AG09309 (cell line): ENCODE data around the gene SGO2.

Experiments used
- DNase-seq: peaks from one replicate; pipeline ENCODE4 v3.0.0-alpha.2; 2010; ENCODE audit warnings: low read depth
- H3K4me3 ChIP-seq: 2 replicates; pipeline ENCODE4 v1.5.1; 2011; ENCODE audit warnings: mild to moderate bottlenecking, low read depth, low read length, moderate library complexity; ENCODE audit not compliant: control insufficient read depth
- CTCF ChIP-seq: IDR thresholded peaks from 2 replicates; pipeline ENCODE4 v1.5.1; 2011; ENCODE audit warnings: mild to moderate bottlenecking, low read depth, low read length, inconsistent platforms; ENCODE audit not compliant: insufficient read depth, control insufficient read depth; ENCODE audit errors: missing control alignments

The SGO2 gene

GRCh38 chr2:200525882-200526651 lies at the start of gene SGO2:
Gene SGO2 (plus strand): TSS chr2:200526207. CDS start chr2:200532976, 6,769 bp downstream.
- TF ChIP-seq CTCF, result peak; percentile 20
- peak within 1 kb of the TSS; percentile 57 for H3K4me3 ChIP-seq
- DNase-seq, result peak; percentile 61

- no peak for DNase-seq
- TF ChIP-seq CTCF, result no peak
- H3K4me3 ChIP-seq, result no peak overlapping the region
Observed at GRCh38 chr2:200476836-200477235, 49.2 kb upstream of the SGO2 start.

GRCh38 chr2:200477667-200478131 lies 48.3 kb upstream of the SGO2 start:
- DNase-seq, result no peak
- TF ChIP-seq CTCF, result no peak
- H3K4me3 ChIP-seq, result no peak overlapping the region

- DNase-seq, result peak; percentile 50
- no peak for TF ChIP-seq CTCF
- H3K4me3 ChIP-seq, result no peak overlapping the region
Observed at GRCh38 chr2:200479692-200480265, 46.2 kb upstream of the SGO2 start.

GRCh38 chr2:200482194-200482593 lies 43.8 kb upstream of the SGO2 start:
- no peak overlapping the region for H3K4me3 ChIP-seq
- TF ChIP-seq CTCF, result no peak
- DNase-seq, result no peak

GRCh38 chr2:200483729-200484198 lies 42.2 kb upstream of the SGO2 start:
- no peak for DNase-seq
- H3K4me3 ChIP-seq, result no peak overlapping the region
- TF ChIP-seq CTCF, result peak; percentile 28
